Left ventricle myocardium inferior (tissue), 1 donor: ENCODE results near the gene PXDN. TPM values are rescaled to one million over a fixed set of nuclear protein-coding genes. Genes with fewer than 3 reads are reported as not detected.

Experiments
- DNase-seq: peaks from one replicate; pipeline ENCODE4 v3.0.0-alpha.2; 2020
- H3K27ac ChIP-seq: fragments of 200-600 bp; replicated peaks from 2 replicates; pipeline ENCODE4 v1.8.0; 2021
- H3K27me3 ChIP-seq: fragments of 200-600 bp; 2 replicates; pipeline ENCODE4 v1.8.0; 2021; ENCODE audit warnings: low read depth
- H3K36me3 ChIP-seq: fragments of 200-600 bp; 2 replicates; pipeline ENCODE4 v1.8.0; 2021
- H3K4me1 ChIP-seq: fragments of 200-600 bp; 2 replicates; pipeline ENCODE4 v1.8.0; 2021
- H3K4me3 ChIP-seq: fragments of 200-600 bp; 2 replicates; pipeline ENCODE4 v1.8.0; 2021; ENCODE audit warnings: mild to moderate bottlenecking, moderate library complexity
- H3K9me3 ChIP-seq: fragments of 200-600 bp; replicated peaks from 2 replicates; pipeline ENCODE4 v1.8.0; 2021
- CTCF ChIP-seq: fragments of 200-600 bp; IDR thresholded peaks from 2 replicates; pipeline ENCODE4 v1.8.0; 2021; ENCODE audit warnings: antibody characterized with exemption, mild to moderate bottlenecking, borderline replicate concordance
- intact Hi-C: fragments of 100-400 bp; cut with micrococcal nuclease; formaldehyde crosslinking; loops from one replicate; pipeline ENCODE4 v1.11.0; 2022
- total RNA-seq: library from RNA; stranded (reverse); fragmentation: NEBNext Ultra II Directional; extraction: Animal tissue kit (Norgen Biotek cat#: 25700); gene quantifications from one replicate; pipeline ENCODE4 v1.2.1, GENCODE V29; 2021
- donor health status: DM: no; HTN: yes; CAD: no; lungs with severe emphysema.

Gene PXDN
- total RNA-seq, 1 donor from 2014 or later, result 15.7 TPM

- DNase-seq, result peak; percentile 26
These were observed 12.1 kb downstream of the PXDN start for GRCh38 chr2:1731963-1732768.

GRCh38 chr2:1731447-1731962, 12.8 kb downstream of the PXDN start:
- Histone ChIP-seq H3K27ac (peak overlapping the region; percentile 83), H3K4me1 (peaks cover 71% of the 10 kb centered on the region)
- intact Hi-C loops, result no loop called here

More at GRCh38 chr2:1731963-1732768, 12.1 kb downstream of the PXDN start:
- Histone ChIP-seq H3K4me1 (peaks cover 71% of the 10 kb centered on the region), H3K9me3 (peaks cover 14% of the 10 kb centered on the region), H3K27me3 (no peaks in the 10 kb centered on the region), H3K27ac (peak overlapping the region; percentile 83), H3K36me3 (no peaks in the 10 kb centered on the region), H3K4me3 (no peak overlapping the region)
- intact Hi-C loops, result no loop called here
- no peak for TF ChIP-seq CTCF

GRCh38 chr2:1730015-1730927, 14.0 kb downstream of the PXDN start:
- Histone ChIP-seq H3K27me3 (no peaks in the 10 kb centered on the region), H3K9me3 (peaks cover 5% of the 10 kb centered on the region), H3K4me3 (peak overlapping the region; percentile 25), H3K4me1 (peaks cover 66% of the 10 kb centered on the region), H3K27ac (peak overlapping the region; percentile 83), H3K36me3 (no peaks in the 10 kb centered on the region)
- DNase-seq, result peak; percentile 18
- intact Hi-C loops, result no loop called here
- no peak for TF ChIP-seq CTCF

More at GRCh38 chr2:1731447-1731962, 12.8 kb downstream of the PXDN start:
- Histone ChIP-seq H3K9me3 (peaks cover 14% of the 10 kb centered on the region), H3K36me3 (no peaks in the 10 kb centered on the region), H3K4me3 (peak overlapping the region; percentile 25), H3K27me3 (no peaks in the 10 kb centered on the region)
- TF ChIP-seq CTCF, result no peak
- DNase-seq, result peak; percentile 17

GRCh38 chr2:1729242-1729641, 15.1 kb downstream of the PXDN start:
- no peaks in the 10 kb centered on the region for H3K9me3 ChIP-seq
- peak overlapping the region; percentile 21 for H3K4me3 ChIP-seq
- H3K36me3 ChIP-seq, result no peaks in the 10 kb centered on the region
- H3K27me3 ChIP-seq, result no peaks in the 10 kb centered on the region
- intact Hi-C loops, result no loop called here
- no peak for DNase-seq
- peak overlapping the region; percentile 83 for H3K27ac ChIP-seq
- peaks cover 66% of the 10 kb centered on the region for H3K4me1 ChIP-seq
- TF ChIP-seq CTCF, result no peak

- no peak for TF ChIP-seq CTCF
- intact Hi-C loops, result no loop called here
These were observed 15.5 kb downstream of the PXDN start for GRCh38 chr2:1728821-1729220.

More at GRCh38 chr2:1728821-1729220, 15.5 kb downstream of the PXDN start:
- peaks cover 68% of the 10 kb centered on the region for H3K4me1 ChIP-seq
- peak; percentile 18 for DNase-seq
- no peaks in the 10 kb centered on the region for H3K36me3 ChIP-seq
- H3K9me3 ChIP-seq, result no peaks in the 10 kb centered on the region
- no peaks in the 10 kb centered on the region for H3K27me3 ChIP-seq
- peak overlapping the region; percentile 21 for H3K4me3 ChIP-seq
- H3K27ac ChIP-seq, result peak overlapping the region; percentile 83
